GM19099 (cell line): ENCODE data around the gene PHF2.

Source experiments
- POLR2A ChIP-seq: IDR thresholded peaks from 3 replicates; pipeline ENCODE4 v1.6.1; 2011; ENCODE audit warnings: low read depth; ENCODE audit not compliant: insufficient read length; ENCODE audit errors: extremely low read depth

The PHF2 gene

GRCh38 chr9:93576258-93577077 is at the start of gene PHF2:
PHF2 (plus strand) TSS chr9:93576584; CDS start chr9:93576774, 190 bp downstream.
- TF ChIP-seq POLR2A: peak; percentile 22

DNA sequence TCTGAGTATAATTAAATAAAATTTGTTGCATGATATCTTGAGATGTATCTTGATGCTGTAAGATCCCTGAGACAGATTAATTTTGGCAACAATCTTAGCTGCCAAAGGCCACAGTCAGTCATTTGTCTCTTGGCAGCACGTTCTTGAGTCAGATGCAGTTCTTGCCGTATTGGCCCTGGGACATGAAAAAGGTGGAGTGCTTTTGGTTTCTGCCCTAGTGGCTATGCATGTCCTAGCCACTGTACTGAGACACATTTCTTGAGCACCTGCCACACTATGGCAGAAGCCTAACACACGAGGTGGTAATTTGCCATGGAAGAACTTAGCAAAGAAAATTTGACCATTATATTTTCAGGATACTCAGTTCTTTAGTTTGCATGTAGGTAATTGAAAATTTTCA is 45.0 kb upstream of the PHF2 start:
- TF ChIP-seq POLR2A: no peak

GRCh38 chr9:93532141-93532540 is 44.2 kb upstream of the PHF2 start:
- no peak for TF ChIP-seq POLR2A

DNA sequence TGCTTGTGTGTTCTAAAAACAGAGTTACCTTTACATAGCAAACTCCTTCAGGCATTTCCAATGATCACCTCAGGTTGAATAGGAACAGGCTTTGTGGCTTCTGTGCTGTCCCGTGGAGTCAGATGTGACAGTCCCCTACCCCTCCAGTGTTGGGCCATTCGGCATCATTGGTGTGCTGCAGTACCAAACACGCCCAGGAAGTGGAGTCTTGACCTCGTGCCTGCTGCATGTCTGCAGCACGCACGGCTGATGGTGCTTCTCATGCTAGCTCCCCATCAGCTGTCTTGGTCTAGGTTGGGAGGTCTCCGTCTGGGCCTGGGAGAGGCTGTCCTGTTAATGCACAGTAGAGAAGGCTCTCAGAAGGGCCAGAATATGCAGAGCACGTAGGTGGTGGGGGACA is 42.5 kb upstream of the PHF2 start:
- no peak for TF ChIP-seq POLR2A

- TF ChIP-seq POLR2A: no peak
Measured at GRCh38 chr9:93536167-93536566, 40.2 kb upstream of the PHF2 start.

DNA sequence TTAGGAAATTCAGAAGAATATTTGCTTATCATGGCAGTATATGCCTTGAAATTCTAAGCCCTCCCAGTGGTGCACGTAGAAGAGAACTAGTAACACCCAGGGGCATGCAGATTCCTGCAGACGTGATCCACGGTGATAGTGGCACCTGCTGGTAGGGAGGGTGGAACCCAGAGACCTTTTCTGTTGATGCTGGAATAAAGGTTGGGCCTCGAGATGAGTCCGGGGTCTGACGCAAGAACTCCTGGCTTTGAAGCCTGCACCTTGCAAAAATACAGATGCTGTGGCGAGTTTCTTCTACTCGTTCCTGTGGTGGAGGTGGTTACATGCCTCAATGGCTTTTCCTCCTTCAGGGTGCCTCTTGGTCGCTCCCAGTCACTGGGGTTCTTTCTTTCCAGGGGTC is 39.5 kb upstream of the PHF2 start:
- TF ChIP-seq POLR2A: no peak

GRCh38 chr9:93540305-93540704 is 36.1 kb upstream of the PHF2 start:
- TF ChIP-seq POLR2A: no peak

DNA sequence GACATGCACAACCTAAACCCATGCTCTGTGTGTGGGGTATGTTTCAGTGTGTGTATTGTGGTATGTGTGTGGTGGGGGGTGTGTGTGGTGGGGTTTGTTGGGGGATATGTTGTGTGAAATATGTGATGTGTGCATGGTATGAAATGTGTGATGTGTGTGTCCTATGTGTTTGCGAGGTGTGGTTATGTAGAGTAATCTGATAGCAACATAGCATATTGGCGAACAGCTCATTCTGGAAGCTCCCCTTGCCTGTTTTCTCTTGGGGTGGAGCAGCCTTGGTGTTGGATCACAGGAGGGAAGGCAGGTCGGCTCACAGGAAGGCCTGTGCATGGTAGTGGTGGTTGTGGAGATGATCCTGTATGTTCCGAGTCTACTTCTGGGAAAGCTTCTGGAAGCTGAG is 35.4 kb upstream of the PHF2 start:
- no peak for TF ChIP-seq POLR2A

DNA sequence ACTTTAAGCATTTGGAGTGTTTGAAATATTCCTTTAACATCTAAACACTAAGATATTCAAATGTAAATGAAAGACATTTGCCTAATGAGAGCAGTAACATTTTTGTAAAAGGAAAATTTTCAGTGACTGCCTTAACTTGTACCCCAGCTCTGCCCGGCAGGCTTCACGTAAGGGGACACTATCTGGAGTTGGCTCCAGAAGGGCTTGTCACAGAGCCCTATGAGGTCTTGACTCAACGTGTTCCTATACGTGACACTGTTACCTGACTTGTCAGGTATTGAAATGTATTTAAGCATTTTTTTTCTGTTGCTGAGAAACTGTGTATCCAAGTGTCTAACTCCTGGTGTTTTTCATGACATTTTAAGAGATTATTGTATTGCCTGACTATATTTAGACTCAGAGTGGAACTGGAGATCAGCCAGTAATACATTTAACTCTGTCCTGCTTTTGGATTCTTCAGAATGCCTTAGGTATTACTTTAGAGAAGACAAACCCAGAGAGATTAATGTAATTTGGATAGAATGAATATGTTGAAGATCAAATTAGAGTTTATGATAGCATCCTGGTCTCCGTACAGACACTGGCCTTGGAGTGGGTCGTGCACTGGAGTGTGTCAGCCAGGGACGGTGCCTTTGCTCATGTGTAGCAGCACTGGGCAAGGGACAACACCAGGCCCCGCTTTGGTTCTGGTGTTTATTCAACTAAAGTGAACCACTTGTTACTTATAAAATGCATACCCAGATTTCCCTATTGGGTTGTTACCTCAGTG is 34.6 kb upstream of the PHF2 start:
- TF ChIP-seq POLR2A: no peak

DNA sequence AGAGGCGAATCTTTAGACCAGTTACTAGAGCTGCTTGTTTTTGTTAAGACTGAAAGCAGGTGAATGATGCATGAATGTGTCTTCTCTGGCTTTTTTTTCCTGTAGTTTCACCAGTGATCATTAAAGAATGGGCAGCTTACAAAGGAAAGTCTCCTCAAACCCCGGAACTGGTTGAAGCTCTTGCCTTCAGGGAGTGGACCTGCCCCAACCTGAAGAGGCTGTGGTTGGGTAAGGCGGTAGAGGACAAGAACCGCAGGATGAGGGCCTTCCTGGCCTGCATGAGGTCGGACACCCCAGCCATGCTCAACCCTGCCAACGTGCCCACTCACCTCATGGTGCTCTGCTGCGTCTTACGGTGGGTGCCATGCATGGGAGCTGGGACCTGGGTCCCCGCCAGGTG is 33.3 kb upstream of the PHF2 start:
- no peak for TF ChIP-seq POLR2A

GRCh38 chr9:93546356-93546755 is 30.0 kb upstream of the PHF2 start:
- no peak for TF ChIP-seq POLR2A

DNA sequence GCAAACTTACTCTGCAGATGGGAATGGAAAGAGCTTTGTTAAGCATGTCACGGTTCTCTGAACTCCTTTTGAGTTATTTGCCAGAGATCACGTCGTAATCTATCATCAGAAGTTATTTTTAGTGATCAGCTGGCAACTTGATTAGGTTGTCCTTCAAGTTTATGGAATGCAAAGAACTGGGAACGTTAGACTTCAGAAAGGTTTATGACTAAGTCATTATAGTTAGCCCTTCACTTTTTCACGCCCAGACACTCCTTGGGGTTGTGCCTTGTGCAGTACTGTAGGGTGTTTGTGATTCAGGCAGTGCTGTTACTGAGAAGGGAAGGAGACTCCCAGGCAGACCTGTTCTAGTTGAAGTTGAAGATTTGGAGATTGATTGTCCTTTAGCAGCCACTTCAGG is 26.8 kb upstream of the PHF2 start:
- TF ChIP-seq POLR2A: no peak

DNA sequence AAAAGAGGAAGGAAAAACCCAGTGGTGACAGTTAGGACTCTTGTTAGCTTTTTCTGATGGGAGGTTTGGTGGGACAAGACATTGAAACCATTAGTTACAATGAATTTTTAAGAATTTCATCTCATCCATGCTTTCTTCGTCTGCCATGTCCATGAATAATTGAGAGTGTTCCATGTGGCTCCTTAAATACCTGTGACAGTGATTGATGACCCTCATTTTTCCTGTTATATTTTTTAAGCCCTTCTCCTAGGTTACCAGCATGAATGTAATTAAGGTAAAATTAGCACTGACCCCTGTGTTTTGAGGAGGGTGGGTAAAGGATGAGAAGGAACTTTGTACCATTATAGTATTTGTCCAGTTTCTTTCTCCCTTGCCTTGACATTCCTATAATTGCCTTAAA is 23.5 kb upstream of the PHF2 start:
- TF ChIP-seq POLR2A: no peak

DNA sequence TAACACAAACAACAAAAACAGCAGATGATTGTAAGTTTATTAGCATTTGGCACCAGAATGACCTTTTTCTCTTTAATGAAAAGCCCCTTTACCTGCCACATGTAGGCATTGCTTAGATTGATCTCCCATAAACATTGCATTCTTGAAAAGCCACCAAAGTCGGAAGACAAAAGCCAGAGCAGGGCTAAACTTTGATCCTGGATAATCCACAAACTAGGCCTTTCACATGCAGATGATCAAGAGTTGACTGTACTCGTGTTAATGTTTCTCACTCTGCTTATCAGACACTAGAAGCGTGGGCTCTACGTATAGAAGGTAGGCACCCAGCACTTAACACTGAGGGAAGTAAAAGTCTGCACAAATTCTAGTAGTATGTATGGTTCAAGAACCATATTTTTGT is 21.0 kb upstream of the PHF2 start:
- no peak for TF ChIP-seq POLR2A

GRCh38 chr9:93557366-93558137 is 18.8 kb upstream of the PHF2 start:
- TF ChIP-seq POLR2A: no peak

DNA sequence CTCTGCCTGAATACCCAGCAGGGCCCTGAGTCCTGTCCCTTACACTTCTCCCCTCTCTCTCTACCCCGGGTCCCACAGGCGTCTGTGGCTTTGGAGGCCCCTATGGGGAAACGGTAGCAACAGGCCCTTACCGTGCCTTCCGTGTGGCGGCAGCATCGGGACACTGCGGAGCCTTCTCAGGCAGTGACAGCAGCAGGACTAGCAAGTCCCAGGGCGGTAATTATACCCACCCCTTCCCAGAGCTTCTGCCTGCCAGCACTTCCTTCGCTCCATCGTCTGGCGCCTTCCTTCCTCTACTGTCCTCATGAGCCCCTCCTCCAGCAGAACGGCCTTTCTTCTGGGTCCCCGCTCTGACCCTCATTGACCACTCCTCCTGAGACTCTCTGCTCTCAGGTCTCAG is 17.9 kb upstream of the PHF2 start:
- no peak for TF ChIP-seq POLR2A

DNA sequence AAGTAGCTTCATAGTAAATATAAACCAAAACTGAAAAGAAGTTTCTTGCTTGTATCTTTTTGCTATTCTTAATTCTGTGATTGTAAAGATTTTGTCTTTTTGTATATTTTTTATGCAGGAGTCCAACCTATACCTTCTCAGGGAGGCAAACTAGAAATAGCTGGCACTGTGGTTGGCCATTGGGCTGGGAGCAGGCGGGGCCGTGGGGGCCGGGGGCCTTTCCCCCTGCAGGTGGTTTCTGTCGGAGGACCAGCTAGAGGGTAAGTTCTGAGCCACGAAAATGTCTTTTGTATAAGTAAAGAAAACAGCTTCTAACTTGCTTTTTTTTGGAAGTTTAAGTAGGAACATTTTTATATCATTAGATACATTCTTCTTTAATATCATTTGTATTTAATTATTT is 15.4 kb upstream of the PHF2 start:
- no peak for TF ChIP-seq POLR2A
